ENCODE data around the gene DNAH12. TPM values are rescaled to one million over a fixed set of nuclear protein-coding genes. Genes with fewer than 3 reads are reported as not detected.

DNAH12 gene
- total and polyA plus RNA-seq, 2 donors from 2014 or later, result 0.38 TPM; not detected in 1

DNA sequence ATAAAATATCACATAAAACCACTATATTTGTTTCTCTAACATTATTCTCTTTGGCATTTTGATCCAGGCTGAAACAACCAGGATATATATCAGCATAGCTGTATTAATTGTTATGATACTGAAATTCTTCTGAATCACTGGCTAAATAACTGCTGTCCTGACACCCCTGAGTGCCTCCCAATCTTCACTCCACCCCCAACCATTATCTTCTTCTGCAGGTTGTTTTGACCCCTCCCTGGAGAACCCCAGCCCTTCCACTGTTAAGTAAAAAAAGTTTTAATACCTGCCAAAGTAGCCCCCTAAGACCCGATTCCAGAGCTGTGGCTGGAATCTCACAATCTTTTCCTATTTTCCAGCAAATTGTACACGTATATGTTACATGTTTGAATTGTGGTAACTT, 124.1 kb downstream of the DNAH12 start:
- DNase-seq, result no peak
- Histone ChIP-seq H3K9ac (ENCODE audit: low read length in 3 of 3) (no peak overlapping the region), H3K27ac (ENCODE audit: low read depth in 2 of 2, low read length in 2 of 2) (no peak overlapping the region), H3K36me3 (ENCODE audit: control insufficient read depth in 2 of 3, insufficient read depth in 3 of 3, low read length in 3 of 3) (no peaks in the 10 kb centered on the region), H3K4me1 (ENCODE audit: control insufficient read depth in 2 of 3, insufficient read depth in 2 of 3, low read depth in 1 of 3, low read length in 3 of 3) (no peaks in the 10 kb centered on the region), H3K9me3 (ENCODE audit: control insufficient read depth in 2 of 3, insufficient read depth in 1 of 3, low read length in 3 of 3) (no peaks in the 10 kb centered on the region), H3K4me3 (ENCODE audit: low read length in 3 of 3) (no peak overlapping the region), H3K27me3 (ENCODE audit: control insufficient read depth, insufficient read depth, low read length) (no peaks in the 10 kb centered on the region)
- TF ChIP-seq, protein P1, sequence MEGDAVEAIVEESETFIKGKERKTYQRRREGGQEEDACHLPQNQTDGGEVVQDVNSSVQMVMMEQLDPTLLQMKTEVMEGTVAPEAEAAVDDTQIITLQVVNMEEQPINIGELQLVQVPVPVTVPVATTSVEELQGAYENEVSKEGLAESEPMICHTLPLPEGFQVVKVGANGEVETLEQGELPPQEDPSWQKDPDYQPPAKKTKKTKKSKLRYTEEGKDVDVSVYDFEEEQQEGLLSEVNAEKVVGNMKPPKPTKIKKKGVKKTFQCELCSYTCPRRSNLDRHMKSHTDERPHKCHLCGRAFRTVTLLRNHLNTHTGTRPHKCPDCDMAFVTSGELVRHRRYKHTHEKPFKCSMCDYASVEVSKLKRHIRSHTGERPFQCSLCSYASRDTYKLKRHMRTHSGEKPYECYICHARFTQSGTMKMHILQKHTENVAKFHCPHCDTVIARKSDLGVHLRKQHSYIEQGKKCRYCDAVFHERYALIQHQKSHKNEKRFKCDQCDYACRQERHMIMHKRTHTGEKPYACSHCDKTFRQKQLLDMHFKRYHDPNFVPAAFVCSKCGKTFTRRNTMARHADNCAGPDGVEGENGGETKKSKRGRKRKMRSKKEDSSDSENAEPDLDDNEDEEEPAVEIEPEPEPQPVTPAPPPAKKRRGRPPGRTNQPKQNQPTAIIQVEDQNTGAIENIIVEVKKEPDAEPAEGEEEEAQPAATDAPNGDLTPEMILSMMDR (IDR thresholded peaks at IDR 0.05; ENCODE audit: borderline replicate concordance, extremely low read depth, insufficient read depth), result no peak
- FAIRE-seq, result no peak
- intact Hi-C loops (cut with DNase I), result no loop called here

DNA sequence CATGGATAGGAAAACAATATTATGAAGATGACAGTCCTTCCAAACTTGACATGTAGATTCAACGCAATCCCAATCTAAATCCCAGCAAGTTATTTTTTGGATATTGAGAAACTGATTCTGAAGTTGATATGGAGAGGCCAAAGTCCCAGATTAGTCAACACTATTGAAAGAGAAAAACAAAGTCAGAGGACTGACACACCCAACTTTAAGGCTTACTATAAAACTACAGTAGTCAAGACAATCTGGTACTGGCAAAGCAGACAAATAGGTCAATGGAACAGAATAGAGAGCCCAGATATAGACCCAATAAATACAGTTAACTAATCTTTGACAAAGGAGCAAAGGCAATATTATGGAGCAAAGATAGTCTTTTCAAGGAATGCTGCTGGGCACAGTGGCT, 132.4 kb downstream of the DNAH12 start:
- H3K9ac ChIP-seq (ENCODE audit: low read length in 3 of 3), result no peak overlapping the region
- H3K36me3 ChIP-seq (ENCODE audit: control insufficient read depth in 2 of 3, insufficient read depth in 3 of 3, low read length in 3 of 3), result no peaks in the 10 kb centered on the region
- H3K9me3 ChIP-seq (ENCODE audit: control insufficient read depth in 2 of 3, insufficient read depth in 1 of 3, low read length in 3 of 3), result no peaks in the 10 kb centered on the region
- TF ChIP-seq, protein P1 (IDR thresholded peaks at IDR 0.05; ENCODE audit: borderline replicate concordance, extremely low read depth, insufficient read depth), result no peak
- H3K27me3 ChIP-seq (ENCODE audit: control insufficient read depth, insufficient read depth, low read length), result no peaks in the 10 kb centered on the region
- H3K27ac ChIP-seq (ENCODE audit: low read depth in 2 of 2, low read length in 2 of 2), result no peak overlapping the region
- no peak for FAIRE-seq
- no peak for DNase-seq
- intact Hi-C loops (cut with DNase I), result no loop called here
- no peaks in the 10 kb centered on the region for H3K4me1 ChIP-seq (ENCODE audit: control insufficient read depth in 2 of 3, insufficient read depth in 2 of 3, low read depth in 1 of 3, low read length in 3 of 3)
- H3K4me3 ChIP-seq (ENCODE audit: low read length in 3 of 3), result no peak overlapping the region

DNA sequence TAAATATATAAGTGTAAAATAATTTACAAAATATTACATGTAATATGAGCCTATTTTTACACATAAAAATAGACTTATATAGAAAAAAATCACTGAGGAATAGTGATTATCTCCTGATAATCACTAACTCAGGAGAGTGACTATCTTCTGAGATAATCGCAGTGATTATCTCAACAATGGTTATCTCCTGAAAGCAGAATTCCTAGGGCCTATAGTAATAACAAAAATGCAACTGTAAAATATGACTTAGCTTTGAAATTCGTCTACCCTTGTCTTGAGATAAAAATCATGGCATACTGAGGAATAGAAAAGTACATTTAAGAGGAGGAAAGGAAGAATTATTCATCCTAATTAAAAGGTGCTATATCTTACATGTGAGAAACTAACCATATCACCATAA, 134.7 kb downstream of the DNAH12 start:
- Histone ChIP-seq H3K27me3 (ENCODE audit: control insufficient read depth, insufficient read depth, low read length) (no peaks in the 10 kb centered on the region), H3K27ac (ENCODE audit: low read depth in 2 of 2, low read length in 2 of 2) (no peak overlapping the region), H3K4me1 (ENCODE audit: control insufficient read depth in 2 of 3, insufficient read depth in 2 of 3, low read depth in 1 of 3, low read length in 3 of 3) (no peaks in the 10 kb centered on the region), H3K9me3 (ENCODE audit: control insufficient read depth in 2 of 3, insufficient read depth in 1 of 3, low read length in 3 of 3) (no peaks in the 10 kb centered on the region), H3K4me3 (ENCODE audit: low read length in 3 of 3) (no peak overlapping the region), H3K36me3 (ENCODE audit: control insufficient read depth in 2 of 3, insufficient read depth in 3 of 3, low read length in 3 of 3) (no peaks in the 10 kb centered on the region), H3K9ac (ENCODE audit: low read length in 3 of 3) (no peak overlapping the region)
- no peak for FAIRE-seq
- no peak for DNase-seq
- intact Hi-C loops (cut with DNase I), result no loop called here
- TF ChIP-seq, protein P1 (IDR thresholded peaks at IDR 0.05; ENCODE audit: borderline replicate concordance, extremely low read depth, insufficient read depth), result no peak

DNA sequence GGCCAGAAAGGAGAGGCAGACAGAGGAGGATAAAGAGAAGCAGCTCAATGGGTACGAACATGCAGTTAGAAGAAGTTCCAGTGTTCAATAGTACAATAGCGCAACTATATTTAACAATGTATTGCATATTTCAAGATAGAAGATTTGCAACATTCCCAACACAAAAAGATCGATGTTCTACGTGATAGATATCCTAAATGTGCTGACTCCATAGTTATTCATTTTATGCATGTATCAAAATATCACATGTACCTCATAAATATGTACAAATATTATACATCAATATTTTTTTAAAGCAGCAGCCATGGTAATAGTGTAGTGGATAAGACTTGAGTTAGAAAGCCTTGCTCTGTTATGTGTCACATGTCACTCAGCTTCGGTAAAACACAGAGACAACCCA, 141.5 kb downstream of the DNAH12 start:
- intact Hi-C loops (cut with DNase I), result no loop called here
- FAIRE-seq (no peak), DNase-seq (no peak)
- no peak overlapping the region for H3K4me3 ChIP-seq (ENCODE audit: low read length in 3 of 3)
- H3K4me1 ChIP-seq (ENCODE audit: control insufficient read depth in 2 of 3, insufficient read depth in 2 of 3, low read depth in 1 of 3, low read length in 3 of 3), result no peaks in the 10 kb centered on the region
- no peaks in the 10 kb centered on the region for H3K36me3 ChIP-seq (ENCODE audit: control insufficient read depth in 2 of 3, insufficient read depth in 3 of 3, low read length in 3 of 3)
- TF ChIP-seq, protein P1 (IDR thresholded peaks at IDR 0.05; ENCODE audit: borderline replicate concordance, extremely low read depth, insufficient read depth), result no peak
- H3K27me3 ChIP-seq (ENCODE audit: control insufficient read depth, insufficient read depth, low read length), result no peaks in the 10 kb centered on the region
- peaks cover 0 to 5% (median 0%) of the 10 kb centered on the region in 3 donors for H3K9me3 ChIP-seq (ENCODE audit: control insufficient read depth in 2 of 3, insufficient read depth in 1 of 3, low read length in 3 of 3)
- no peak overlapping the region for H3K9ac ChIP-seq (ENCODE audit: low read length in 3 of 3)
- no peak overlapping the region for H3K27ac ChIP-seq (ENCODE audit: low read depth in 2 of 2, low read length in 2 of 2)

All from kidney (tissue), 14 donors.